ENCODE measurements around the gene RND3. TPM values are rescaled to one million over a fixed set of nuclear protein-coding genes. Genes with fewer than 3 reads are reported as not detected.
A peak's percentile ranks its signal among the peaks of the same experiment; 100 is the strongest.

Gene RND3
- total RNA-seq, 1 experiment from 2014 or later = 45.3 TPM

GRCh38 chr2:150486539-150487484 is 655 bp downstream of the RND3 start (continued):
- TF ChIP-seq SIN3A (IDR thresholded peaks at IDR 0.05; ENCODE audit: borderline replicate concordance, insufficient read depth, low read depth, low read length) = no peak

- H3K27ac ChIP-seq (ENCODE audit: low read length) = peak overlapping the region; percentile 92
- peaks cover 6% of the 10 kb centered on the region for H3K36me3 ChIP-seq (ENCODE audit: control insufficient read depth, insufficient read depth, low read length)
- peaks cover 34% of the 10 kb centered on the region for H3K4me1 ChIP-seq (ENCODE audit: control insufficient read depth, insufficient read depth, low read length)
- intact Hi-C loops (cut with micrococcal nuclease; ENCODE audit: unreplicated experiment) (loop anchor here (5.0 to 10.0 kb wide), 3 partner anchors 301 to 751 kb away; no protein-coding TSS in a partner anchor), in situ Hi-C loops (cut with HindIII; ENCODE audit: low pct_unique_long_range_greater_than_20kb, low sequenced_read_pairs) (no loop called here)
- BruUV-seq (replicated peaks) = no TSS peak
- ChIA-PET CTCF (no interaction called here), POLR2A (no interaction called here)
- DNase-seq (ENCODE audit: low read depth, low spot score) (no peak), ATAC-seq (peak; percentile 74)
- H3K27me3 ChIP-seq (ENCODE audit: control insufficient read depth, insufficient read depth, low read length) = no peaks in the 10 kb centered on the region; the same call in 1 of the 2 replicates
- TF ChIP-seq SIN3A (IDR thresholded peaks at IDR 0.05; ENCODE audit: borderline replicate concordance, insufficient read depth, low read depth, low read length) (0 out of 2 replicates have a peak, but pooled peaks have one; percentile 68), TCF7L2 (IDR thresholded peaks at IDR 0.05; ENCODE audit: low read depth, low read length) (peak; percentile 33; the same call in 1 of the 2 replicates), CTCF (IDR thresholded peaks at IDR 0.05) (no peak), POLR2AphosphoS5 (IDR thresholded peaks at IDR 0.05; ENCODE audit: low read depth, low read length) (peak; percentile 75)
- peak overlapping the region; percentile 88 to 89 for H3K4me3 ChIP-seq (ENCODE audit: low read depth in 2 of 2, low read length in 2 of 2)
- H3K9me3 ChIP-seq (ENCODE audit: control insufficient read depth, insufficient read depth, low read depth, low read length) = no peaks in the 10 kb centered on the region
These were observed 1.5 kb downstream of the RND3 start for GRCh38 chr2:150485871-150486538.

GRCh38 chr2:150485114-150485870 is 2.2 kb downstream of the RND3 start:
- Histone ChIP-seq H3K27me3 (ENCODE audit: control insufficient read depth, insufficient read depth, low read length) (no peaks in the 10 kb centered on the region; the same call in 1 of the 2 replicates), H3K4me1 (ENCODE audit: control insufficient read depth, insufficient read depth, low read length) (peaks cover 41% of the 10 kb centered on the region), H3K4me3 (ENCODE audit: low read depth in 2 of 2, low read length in 2 of 2) (peak overlapping the region; percentile 88 to 89), H3K36me3 (ENCODE audit: control insufficient read depth, insufficient read depth, low read length) (peaks cover 9% of the 10 kb centered on the region), H3K9me3 (ENCODE audit: control insufficient read depth, insufficient read depth, low read depth, low read length) (no peaks in the 10 kb centered on the region), H3K27ac (ENCODE audit: low read length) (peak overlapping the region; percentile 92)
- BruUV-seq (replicated peaks) = no TSS peak
- DNase-seq (ENCODE audit: low read depth, low spot score) (no peak), ATAC-seq (peak; percentile 63)
- in situ Hi-C loops (cut with HindIII; ENCODE audit: low pct_unique_long_range_greater_than_20kb, low sequenced_read_pairs) (no loop called here), intact Hi-C loops (cut with micrococcal nuclease; ENCODE audit: unreplicated experiment) (loop anchor here (5.0 to 10.0 kb wide), 3 partner anchors 300 to 752 kb away; no protein-coding TSS in a partner anchor)
- ChIA-PET POLR2A (interaction anchor here (0.7 kb wide), 1 partner anchor 336 kb away, joined by 3 read pairs; no protein-coding TSS in a partner anchor), CTCF (no interaction called here)
- 0 out of 2 replicates have a peak, but pooled peaks have one; percentile 22 for TF ChIP-seq SIN3A (IDR thresholded peaks at IDR 0.05; ENCODE audit: borderline replicate concordance, insufficient read depth, low read depth, low read length)
- peak; percentile 37 for TF ChIP-seq CTCF (IDR thresholded peaks at IDR 0.05)
- peak; percentile 14; the same call in 1 of the 2 replicates for TF ChIP-seq POLR2AphosphoS5 (IDR thresholded peaks at IDR 0.05; ENCODE audit: low read depth, low read length)
- TF ChIP-seq TCF7L2 (IDR thresholded peaks at IDR 0.05; ENCODE audit: low read depth, low read length) = no peak
